H1 (cell line): Measurements from ENCODE around the gene TP53BP2. TPM values are rescaled to one million over a fixed set of nuclear protein-coding genes. Genes with fewer than 3 reads are reported as not detected.
A peak's percentile ranks its signal among the peaks of the same experiment; 100 is the strongest.

Source experiments
- CTCF ChIA-PET: fragments of 300-600 bp; sonication (Branson Sonifier 250); formaldehyde crosslinking; loops from one replicate; lab custom pipeline; 2021; ENCODE audit not compliant: partially characterized antibody; lab: Charles Lee
- POLR2A ChIA-PET: fragments of 300-600 bp; sonication (Branson Sonifier 250); formaldehyde crosslinking; loops from one replicate; lab custom pipeline; 2021; ENCODE audit warnings: inconsistent platforms; ENCODE audit not compliant: partially characterized antibody; lab: Charles Lee
- DNase-seq, 2 experiments: peaks; one replicate each; pipeline versions ENCODE4 v3.0.0 to v3.0.0-alpha.2; 2010 to 2022; ENCODE audit warnings: low spot score in 2 of 2, low read depth in 1 of 2, mixed read lengths in 1 of 2
- FAIRE-seq: peaks from 2 replicates; lab custom pipeline; 2011; peaks lifted over from hg19 to GRCh38; lab: Jason Lieb, UNC
- H2AFZ ChIP-seq: 2 replicates; pipeline ENCODE4 v1.8.1; 2012; ENCODE audit warnings: low read length, inconsistent platforms
- H2AK5ac ChIP-seq: 2 replicates; pipeline ENCODE4 v1.6.1; 2013; ENCODE audit warnings: low read depth, low read length
- H2BK120ac ChIP-seq: replicated peaks from 2 replicates; pipeline ENCODE3; 2013; ENCODE audit warnings: low read depth, low read length, inconsistent platforms
- H2BK12ac ChIP-seq: 2 replicates; pipeline ENCODE4 v1.6.1; 2013; ENCODE audit warnings: low read depth, low read length
- H2BK15ac ChIP-seq: 2 replicates; pipeline ENCODE4 v1.6.1; 2013; ENCODE audit warnings: low read length
- H2BK20ac ChIP-seq: 2 replicates; pipeline ENCODE4 v1.6.1; 2013; ENCODE audit warnings: low read length
- H2BK5ac ChIP-seq: 2 replicates; pipeline ENCODE4 v1.6.1; 2013; ENCODE audit warnings: low read depth, low read length
- H3K14ac ChIP-seq: 2 replicates; pipeline ENCODE4 v1.6.1; 2013; ENCODE audit warnings: inconsistent platforms; ENCODE audit not compliant: insufficient read length
- H3K18ac ChIP-seq: 2 replicates; pipeline ENCODE4 v1.6.1; 2013; ENCODE audit warnings: low read length; ENCODE audit errors: extremely low read depth
- H3K23ac ChIP-seq: 2 replicates; pipeline ENCODE4 v1.6.1; 2013; ENCODE audit warnings: inconsistent platforms; ENCODE audit not compliant: insufficient read length
- H3K23me2 ChIP-seq: 2 replicates; pipeline ENCODE4 v1.6.1; 2013; ENCODE audit warnings: low read depth, low read length
- H3K27ac ChIP-seq: 2 replicates; pipeline ENCODE4 v1.6.1; 2011; ENCODE audit warnings: low read depth, low read length, inconsistent platforms
- H3K27me3 ChIP-seq, 4 experiments: replicated peaks in 1 of 4; 1 replicate in 1 of 4; 2 replicates in 3 of 4; pipeline versions ENCODE4 v1.6.1 to v1.8.1; 2011 to 2013; ENCODE audit warnings: low read length in 3 of 4, mild to moderate bottlenecking in 3 of 4, inconsistent platforms in 2 of 4, mixed read lengths in 2 of 4, moderate library complexity in 1 of 4; ENCODE audit not compliant: control insufficient read depth in 3 of 4, insufficient read depth in 3 of 4; ENCODE audit errors: extremely low read depth in 1 of 4
- H3K36me3 ChIP-seq, 4 experiments: 2 replicates each; pipeline versions ENCODE4 v1.6.1 to v1.8.1; 2011 to 2013; ENCODE audit warnings: mild to moderate bottlenecking in 4 of 4, low read length in 3 of 4, moderate library complexity in 2 of 4, control low read depth in 1 of 4, inconsistent platforms in 1 of 4; ENCODE audit not compliant: insufficient read depth in 4 of 4, control insufficient read depth in 2 of 4
- H3K4ac ChIP-seq: replicated peaks from 2 replicates; pipeline ENCODE3; 2013; ENCODE audit warnings: low read length, low read depth, mixed read lengths, inconsistent platforms; ENCODE audit not compliant: insufficient read length
- H3K4me1 ChIP-seq, 4 experiments: replicated peaks in 1 of 4; 1 replicate in 1 of 4; 2 replicates in 3 of 4; pipeline versions ENCODE4 v1.6.1 to v1.8.1; 2011 to 2013; ENCODE audit warnings: low read length in 3 of 4, inconsistent platforms in 2 of 4, mixed read lengths in 1 of 4; ENCODE audit not compliant: insufficient read depth in 4 of 4, control insufficient read depth in 3 of 4
- H3K4me2 ChIP-seq, 2 experiments: 2 replicates each; pipeline versions ENCODE4 v1.6.1 to v1.8.1; 2011 to 2013; ENCODE audit warnings: low read depth in 2 of 2, low read length in 2 of 2, control low read depth in 1 of 2, inconsistent platforms in 1 of 2, mild to moderate bottlenecking in 1 of 2; ENCODE audit not compliant: insufficient read depth in 1 of 2
- H3K4me3 ChIP-seq, 4 experiments: fragments of 200-600, 300-600 bp in 1 of 4; sonication (generic), shearing (Covaris generic), sonication (Bioruptor Twin) in 1 of 4; 2 replicates each; pipeline versions ENCODE4 v1.5.1 to v1.8.1; 2011 to 2016; ENCODE audit warnings: low read length in 4 of 4, low read depth in 3 of 4, control low read depth in 2 of 4, inconsistent platforms in 2 of 4, mild to moderate bottlenecking in 2 of 4, mixed read lengths in 1 of 4, moderate library complexity in 1 of 4; ENCODE audit not compliant: insufficient read depth in 2 of 4; ENCODE audit errors: extremely low read depth in 1 of 4
- H3K56ac ChIP-seq: replicated peaks from 2 replicates; pipeline ENCODE3; 2013; ENCODE audit warnings: low read depth, mild to moderate bottlenecking, mixed read lengths, low read length, inconsistent platforms; ENCODE audit not compliant: insufficient read length
- H3K79me1 ChIP-seq: 2 replicates; pipeline ENCODE4 v1.6.1; 2013; ENCODE audit warnings: low read depth, low read length, control low read depth
- H3K79me2 ChIP-seq, 2 experiments: 2 replicates each; pipeline versions ENCODE4 v1.6.1 to v1.8.1; 2012 to 2013; ENCODE audit warnings: low read length in 2 of 2, mild to moderate bottlenecking in 2 of 2, inconsistent platforms in 1 of 2; ENCODE audit not compliant: insufficient read depth in 2 of 2, control insufficient read depth in 1 of 2
- H3K9ac ChIP-seq, 4 experiments: replicated peaks in 1 of 4; 1 replicate in 1 of 4; 2 replicates in 3 of 4; pipeline versions ENCODE4 v1.6.1 to v1.8.1; 2011 to 2013; ENCODE audit warnings: low read depth in 3 of 4, low read length in 3 of 4, control low read depth in 2 of 4, mild to moderate bottlenecking in 2 of 4, moderate library complexity in 2 of 4, inconsistent platforms in 1 of 4; ENCODE audit errors: extremely low read depth in 1 of 4
- H3K9me3 ChIP-seq, 2 experiments: 2 replicates each; pipeline versions ENCODE4 v1.6.1 to v1.8.1; 2012 to 2013; ENCODE audit warnings: mild to moderate bottlenecking in 2 of 2, moderate library complexity in 2 of 2, control low read depth in 1 of 2, inconsistent platforms in 1 of 2, low read depth in 1 of 2, low read length in 1 of 2, mixed read lengths in 1 of 2; ENCODE audit not compliant: insufficient read depth in 2 of 2
- H4K20me1 ChIP-seq, 2 experiments: replicated peaks in 1 of 2; 2 replicates each; pipeline versions ENCODE3 to v1.8.1; 2011 to 2013; ENCODE audit warnings: inconsistent platforms in 2 of 2, low read length in 2 of 2, mild to moderate bottlenecking in 1 of 2; ENCODE audit not compliant: insufficient read depth in 2 of 2, control insufficient read depth in 1 of 2
- H4K5ac ChIP-seq: 2 replicates; pipeline ENCODE4 v1.6.1; 2013; ENCODE audit warnings: low read length, low read depth, mixed read lengths, inconsistent platforms; ENCODE audit not compliant: insufficient read length
- H4K8ac ChIP-seq: 2 replicates; pipeline ENCODE4 v1.8.0; 2013; ENCODE audit warnings: mild to moderate bottlenecking, moderate library complexity, low read length, inconsistent platforms; ENCODE audit not compliant: insufficient read depth; ENCODE audit errors: extremely low read depth
- H4K91ac ChIP-seq: replicated peaks from 2 replicates; pipeline ENCODE3; 2013; ENCODE audit warnings: low read length, mixed read lengths, inconsistent platforms; ENCODE audit not compliant: insufficient read length
- ASH2L ChIP-seq: fragments of 200-600, 300-600 bp; sonication (generic); IDR thresholded peaks from one replicate; pipeline ENCODE4 v1.7.1; 2017; ENCODE audit warnings: low read length
- EGR1 ChIP-seq: IDR thresholded peaks from 2 replicates; pipeline ENCODE4 v1.6.1; 2011; ENCODE audit warnings: low read depth, low read length, borderline replicate concordance
- JUND ChIP-seq: IDR thresholded peaks from 2 replicates; pipeline ENCODE4 v1.6.1; 2011; ENCODE audit warnings: mild to moderate bottlenecking, improper control_type of control experiment, low read length
- PHF8 ChIP-seq: fragments of 200-600 bp; sonication (generic); conservative IDR thresholded peaks from 2 replicates; pipeline ENCODE4 v1.7.1; 2012; ENCODE audit warnings: low read depth, mild to moderate bottlenecking, inconsistent platforms, low read length, moderate library complexity
- RAD21 ChIP-seq, 2 experiments: IDR thresholded peaks in 1 of 2; conservative IDR thresholded peaks in 1 of 2; 2 replicates each; pipeline ENCODE4 v1.6.1; 2011; ENCODE audit warnings: low read depth in 2 of 2, low read length in 2 of 2, improper control_type of control experiment in 1 of 2, inconsistent platforms in 1 of 2, mild to moderate bottlenecking in 1 of 2, moderate library complexity in 1 of 2
- RFX5 ChIP-seq: IDR thresholded peaks from 2 replicates; pipeline ENCODE4 v1.6.1; 2011; ENCODE audit warnings: low read depth, low read length, improper control_type of control experiment, borderline replicate concordance
- SAP30 ChIP-seq: fragments of 300-600 bp; sonication (generic); IDR thresholded peaks from 2 replicates; pipeline ENCODE4 v1.7.1; 2012; ENCODE audit warnings: low read length, moderate library complexity, mild to moderate bottlenecking, inconsistent platforms; ENCODE audit not compliant: insufficient read depth, insufficient replicate concordance
- SRF ChIP-seq: IDR thresholded peaks from 2 replicates; pipeline ENCODE4 v1.6.1; 2011; ENCODE audit warnings: mild to moderate bottlenecking, low read depth, low read length, moderate library complexity
- WGBS, 2 experiments: shearing (Covaris generic) in 1 of 2; methylation state at CpG; one replicate each; pipeline versions ENCODE4 v1.1.6 to v1.1.7; 2013 to 2015; ENCODE audit warnings: low lambda C conversion rate in 2 of 2, mixed read lengths in 2 of 2, inconsistent platforms in 1 of 2, low coverage in 1 of 2, missing lambda C conversion rate in 1 of 2; ENCODE audit not compliant: insufficient replicate concordance in 2 of 2, insufficient coverage in 1 of 2, insufficient read length in 1 of 2; ENCODE audit errors: extremely low coverage in 1 of 2, missing lambda C conversion rate in 1 of 2; 5-methylcytosine and 5-hydroxymethylcytosine counted together
- polyA plus RNA-seq, 7 experiments: library from polyadenylated mRNA; depleted of rRNA in 3 of 7; stranded (reverse) in 5 of 7; unstranded in 2 of 7; fragments of >200 nt in 5 of 7; fragments of 200-250 nt in 2 of 7; gene quantifications; 1 replicate in 5 of 7; 2 replicates in 1 of 7; 4 replicates in 1 of 7; pipeline versions ENCODE4 v1.2.1 to v1.2.3, GENCODE V29; 2011 to 2013; ENCODE audit warnings: missing spikeins in 2 of 7, mixed read lengths in 2 of 7
- total RNA-seq: library from RNA; stranded (reverse); fragmentation: NEBNext Ultra II Directional; extraction: Animal tissue kit (Norgen Biotek cat#: 25700); gene quantifications from 2 replicates; pipeline ENCODE4 v1.2.1, GENCODE V29; 2021
- TF ChIP-seq, protein P1 (sequence below): IDR thresholded peaks from 2 replicates; pipeline ENCODE4 v1.6.1; 2011; ENCODE audit warnings: low read length, improper control_type of control experiment
- TF ChIP-seq, protein P2 (sequence below): IDR thresholded peaks from 2 replicates; pipeline ENCODE4 v1.6.1; 2012; ENCODE audit warnings: inconsistent platforms

TP53BP2 gene
- total and polyA plus RNA-seq, 2 of the 8 experiments (the other 6 are each of a cell fraction or from before 2014, with no cell fraction given), result 18.0 to 38.7 TPM

DNA sequence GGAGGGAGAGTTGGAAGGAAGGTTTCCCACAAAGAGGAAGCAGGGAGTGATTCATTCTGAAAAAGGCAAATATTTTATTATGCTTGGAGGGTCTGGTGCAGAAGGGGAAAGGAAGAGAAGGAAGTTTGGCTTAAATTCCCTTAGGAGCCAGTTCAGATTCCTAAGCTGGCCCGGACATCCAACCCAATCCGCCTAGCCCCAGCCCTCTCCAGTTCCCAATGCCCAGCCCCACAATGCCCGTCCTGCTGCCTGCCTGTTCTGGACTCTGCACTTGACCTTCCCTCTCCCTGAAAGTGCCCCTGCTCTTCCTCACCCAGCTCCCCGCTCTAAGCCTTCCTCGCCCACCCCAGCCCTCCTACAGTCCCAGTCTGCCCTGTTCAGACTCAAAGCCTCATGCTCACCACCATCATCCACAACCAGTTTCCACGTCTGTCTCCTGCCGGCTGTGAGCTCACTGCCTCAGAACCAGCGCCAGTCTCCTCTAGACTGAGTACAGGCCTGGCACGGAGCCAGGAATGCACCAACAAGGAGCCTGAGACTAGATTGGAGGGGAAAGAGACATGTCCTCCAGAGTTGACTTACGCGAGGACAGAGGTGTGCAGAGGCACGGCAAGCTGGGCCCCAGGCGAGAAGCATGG is 114.5 kb downstream of the TP53BP2 start:
- CTCF ChIA-PET, result interaction anchor here (0.9 to 6.2 kb wide), 7 partner anchors 8 to 74 kb away, joined by 3 to 53 read pairs (median 4); partner anchors contain the start of gene CAPN2
- H3K14ac ChIP-seq, result no peak overlapping the region
- POLR2A ChIA-PET, result interaction anchor here (0.9 to 2.2 kb wide), 2 partner anchors 12 to 21 kb away, joined by 4 to 7 read pairs; no protein-coding TSS in a partner anchor
- H2BK120ac ChIP-seq, result no peak overlapping the region
- peak overlapping the region; percentile 5; the same call in 1 of the 2 replicates for H2BK15ac ChIP-seq
- no peak overlapping the region for H4K8ac ChIP-seq
- no peak overlapping the region; the same call in 1 of the 2 replicates for H2BK20ac ChIP-seq
- H3K4me2 ChIP-seq, result no peak overlapping the region
- peaks cover 10 to 45% (median 27%) of the 10 kb centered on the region in 4 experiments for H3K4me1 ChIP-seq
- H3K23ac ChIP-seq, result no peak overlapping the region
- no peaks in the 10 kb centered on the region for H3K36me3 ChIP-seq
- peak overlapping the region; percentile 35 for H2BK5ac ChIP-seq
- no peak overlapping the region for H3K27ac ChIP-seq
- H2AFZ ChIP-seq, result no peak overlapping the region
- H3K56ac ChIP-seq, result no peak overlapping the region
- DNase-seq (no peak), FAIRE-seq (no peak)
- 0 out of 2 replicates have a peak overlapping the region, but pooled peaks have one; percentile 55 for H2BK12ac ChIP-seq
- H3K79me2 ChIP-seq, result no peaks in the 10 kb centered on the region
- H4K5ac ChIP-seq, result no peak overlapping the region
- H3K27me3 ChIP-seq, result peaks cover 7 to 41% (median 39%) of the 10 kb centered on the region in 4 experiments
- H4K20me1 ChIP-seq, result peaks cover 1 to 6% of the 10 kb centered on the region in 2 experiments
- no peaks in the 10 kb centered on the region for H3K9me3 ChIP-seq
- no peaks in the 10 kb centered on the region for H3K79me1 ChIP-seq
- H3K18ac ChIP-seq, result no peak overlapping the region
- H3K4ac ChIP-seq, result no peak overlapping the region
- 0 out of 2 replicates have a peak overlapping the region, but pooled peaks have one; percentile 33 for H2AK5ac ChIP-seq
- H4K91ac ChIP-seq, result peak overlapping the region; percentile 20
- 92% methylated on average over 13 of the region's 13 CpGs; no CpG with 5 or more reads in 1 of the 2 experiments for WGBS, 2 experiments
- H3K9ac ChIP-seq, result no peak overlapping the region
- no peaks in the 10 kb centered on the region for H3K23me2 ChIP-seq
- H3K4me3 ChIP-seq, result no peak overlapping the region
- no peak for TF ChIP-seq SAP30
- no peak for TF ChIP-seq SRF
- TF ChIP-seq PHF8, result no peak
- no peak for TF ChIP-seq ASH2L
- TF ChIP-seq RFX5, result no peak
- TF ChIP-seq, protein P1, sequence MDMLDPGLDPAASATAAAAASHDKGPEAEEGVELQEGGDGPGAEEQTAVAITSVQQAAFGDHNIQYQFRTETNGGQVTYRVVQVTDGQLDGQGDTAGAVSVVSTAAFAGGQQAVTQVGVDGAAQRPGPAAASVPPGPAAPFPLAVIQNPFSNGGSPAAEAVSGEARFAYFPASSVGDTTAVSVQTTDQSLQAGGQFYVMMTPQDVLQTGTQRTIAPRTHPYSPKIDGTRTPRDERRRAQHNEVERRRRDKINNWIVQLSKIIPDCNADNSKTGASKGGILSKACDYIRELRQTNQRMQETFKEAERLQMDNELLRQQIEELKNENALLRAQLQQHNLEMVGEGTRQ, result no peak
- TF ChIP-seq RAD21 (IDR thresholded peaks at IDR 0.05 in 1 of 2, conservative IDR thresholded peaks at IDR 0.05 in 1 of 2; ENCODE audit: low read depth in 2 of 2, low read length in 2 of 2), result no peak
- no peak for TF ChIP-seq JUND
- TF ChIP-seq, protein P2, sequence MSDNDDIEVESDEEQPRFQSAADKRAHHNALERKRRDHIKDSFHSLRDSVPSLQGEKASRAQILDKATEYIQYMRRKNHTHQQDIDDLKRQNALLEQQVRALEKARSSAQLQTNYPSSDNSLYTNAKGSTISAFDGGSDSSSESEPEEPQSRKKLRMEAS, result no peak
- no peak for TF ChIP-seq EGR1
